Measurements from ENCODE around the gene JMJD6. TPM values are rescaled to one million over a fixed set of nuclear protein-coding genes. Genes with fewer than 3 reads are reported as not detected.

Gene JMJD6
- total and polyA plus RNA-seq, 2 of the 8 experiments (the other 6 are each of a cell fraction or from before 2014, with no cell fraction given) = 8.6 to 18.6 TPM

- no peak for TF ChIP-seq HDAC2 (IDR thresholded peaks at IDR 0.05; ENCODE audit: borderline replicate concordance in 1 of 2, low read depth in 2 of 2, low read length in 2 of 2)
- TF ChIP-seq SRF (IDR thresholded peaks at IDR 0.05; ENCODE audit: low read depth, low read length) = no peak
- TF ChIP-seq TAF1 (IDR thresholded peaks at IDR 0.05; ENCODE audit: low read depth, low read length) = no peak
- TF ChIP-seq BCL11A (IDR thresholded peaks at IDR 0.05; ENCODE audit: low read depth in 2 of 2, low read length in 2 of 2) = no peak
These were observed 47.2 kb downstream of the JMJD6 start (continued) for GRCh38 chr17:76679239-76679638.

All from H1 (cell line).